ENCODE data around the gene ARHGEF40.

Gene ARHGEF40

GRCh38 chr14:21136024-21136423, 65.9 kb downstream of the ARHGEF40 start:
- peak in 1 of 2 experiments; percentile 51 for DNase-seq

Measured in NCI-H524 (cell line).